Gastrocnemius medialis (tissue), 4 donors: Measurements from ENCODE around the gene OR4D10. TPM values are rescaled to one million over a fixed set of nuclear protein-coding genes. Genes with fewer than 3 reads are reported as not detected.
"Not testable (repeated sequence)": the region's sequence is repeated elsewhere in the genome, so short reads cannot be mapped to it uniquely, and the experiment has no call there.

Source experiments
- ATAC-seq, 2 donors: fragments of 150-250 bp; one replicate each; pipeline ENCODE4 v1.9.1; 2016
- DNase-seq, 2 donors: peaks; one replicate each; pipeline ENCODE4 v3.0.0-alpha.2; 2019
- H3K27ac ChIP-seq, 4 donors: fragments of 200-600 bp; sonication (generic); 1 replicate in 1 of 4; 2 replicates in 3 of 4; pipeline ENCODE4 v1.5.1; 2016 to 2018; ENCODE audit warnings: mild to moderate bottlenecking in 2 of 4, moderate library complexity in 1 of 4
- H3K27me3 ChIP-seq, 3 donors: fragments of 200-600 bp; sonication (generic) in 2 of 3; 1 replicate in 1 of 3; 2 replicates in 2 of 3; pipeline versions ENCODE4 v1.5.1 to v1.6.0; 2016 to 2019; ENCODE audit warnings: mild to moderate bottlenecking in 1 of 3, moderate library complexity in 1 of 3
- H3K36me3 ChIP-seq, 2 donors: fragments of 200-600 bp; sonication (generic) in 1 of 2; one replicate each; pipeline ENCODE4 v1.5.1; 2017 to 2018
- H3K4me1 ChIP-seq, 2 donors: fragments of 200-600 bp; sonication (generic) in 1 of 2; one replicate each; pipeline ENCODE4 v1.5.1; 2016 to 2017; ENCODE audit warnings: mild to moderate bottlenecking in 2 of 2
- H3K4me3 ChIP-seq, 4 donors: fragments of 200-600 bp; sonication (generic) in 3 of 4; 1 replicate in 1 of 4; 2 replicates in 3 of 4; pipeline ENCODE4 v1.5.1; 2016 to 2019; ENCODE audit warnings: mild to moderate bottlenecking in 2 of 4
- H3K9me3 ChIP-seq, 3 donors: fragments of 200-600 bp; sonication (generic) in 2 of 3; 1 replicate in 1 of 3; 2 replicates in 2 of 3; pipeline ENCODE4 v1.5.1; 2016 to 2019
- CTCF ChIP-seq, 5 experiments: fragments of 450-650 bp in 3 of 5; fragments of 200-600 bp in 2 of 5; sonication (generic) in 2 of 5; IDR thresholded peaks in 4 of 5; conservative IDR thresholded peaks in 1 of 5; 1 replicate in 4 of 5; 2 replicates in 1 of 5; pipeline ENCODE4 v1.5.1; 2016 to 2019; ENCODE audit warnings: antibody characterized with exemption in 5 of 5, mild to moderate bottlenecking in 3 of 5, moderate library complexity in 3 of 5
- POLR2A ChIP-seq, 2 donors: fragments of 450-650 bp; IDR thresholded peaks; one replicate each; pipeline ENCODE4 v1.6.1; 2017; ENCODE audit warnings: antibody characterized with exemption in 2 of 2, mild to moderate bottlenecking in 2 of 2, moderate library complexity in 2 of 2
- in situ Hi-C, 4 donors: fragments of 200-750 bp; cut with MboI; loops; one replicate each; pipeline versions ENCODE4 v1.15.0 to v1.8.0; 2017; ENCODE audit warnings: low sequenced_read_pairs in 4 of 4
- intact Hi-C: fragments of 100-400 bp; cut with DNase I; formaldehyde crosslinking; loops from one replicate; pipeline ENCODE4 v1.15.1; 2023; ENCODE audit warnings: low total_unique reads
- total RNA-seq, 4 donors: library from RNA; depleted of rRNA; stranded (reverse); fragments of >200 nt; gene quantifications; one replicate each; pipeline versions ENCODE4 v1.1.0 to v1.2.3, GENCODE V29; 2016

Gene OR4D10
- total RNA-seq, 4 donors from 2014 or later: not detected

GRCh38 chr11:59480359-59480758 is 7.2 kb downstream of the OR4D10 start:
- Histone ChIP-seq H3K4me3 (no peak overlapping the region), H3K4me1 (no peaks in the 10 kb centered on the region), H3K27ac (no peak overlapping the region), H3K9me3 (no peaks in the 10 kb centered on the region), H3K36me3 (no peaks in the 10 kb centered on the region), H3K27me3 (no peaks in the 10 kb centered on the region)
- in situ Hi-C loops: no loop called here
- DNase-seq (no peak), ATAC-seq (no peak)
- no peak for TF ChIP-seq CTCF (IDR thresholded peaks at IDR 0.05 in 4 of 5, conservative IDR thresholded peaks at IDR 0.05 in 1 of 5)
- intact Hi-C loops: no loop called here

- Histone ChIP-seq H3K27ac (no peak overlapping the region), H3K4me3 (no peak overlapping the region), H3K9me3 (no peaks in the 10 kb centered on the region), H3K36me3 (no peaks in the 10 kb centered on the region), H3K27me3 (no peaks in the 10 kb centered on the region), H3K4me1 (no peaks in the 10 kb centered on the region)
- TF ChIP-seq CTCF (IDR thresholded peaks at IDR 0.05 in 4 of 5, conservative IDR thresholded peaks at IDR 0.05 in 1 of 5) (no peak), POLR2A (IDR thresholded peaks at IDR 0.05) (no peak)
- in situ Hi-C loops: no loop called here
- intact Hi-C loops: no loop called here
- no peak for DNase-seq
- ATAC-seq: no peak
These were observed 28.8 kb downstream of the OR4D10 start for GRCh38 chr11:59501931-59502330.

GRCh38 chr11:59503276-59503675 is 30.2 kb downstream of the OR4D10 start, which contains the start of gene OR4D11:
TSS of gene OR4D11 (plus strand) at chr11:59503576. CDS start at chr11:59503576, 0 bp downstream.
- Histone ChIP-seq H3K27ac (no peak within 1 kb of the TSS), H3K27me3 (no peaks in the 10 kb centered on the region), H3K4me3 (no peak within 1 kb of the TSS), H3K9me3 (no peaks in the 10 kb centered on the region), H3K4me1 (no peaks in the 10 kb centered on the region), H3K36me3 (no peaks in the 10 kb centered on the region)
- ATAC-seq (no peak), DNase-seq (no peak)
- in situ Hi-C loops: no loop called here
- intact Hi-C loops: no loop called here
- TF ChIP-seq CTCF (IDR thresholded peaks at IDR 0.05 in 4 of 5, conservative IDR thresholded peaks at IDR 0.05 in 1 of 5) (no peak), POLR2A (IDR thresholded peaks at IDR 0.05) (no peak)

GRCh38 chr11:59510941-59511589 is 38.0 kb downstream of the OR4D10 start, which contains the start of gene OR4D9:
TSS of gene OR4D9 (plus strand) at chr11:59511539. CDS start at chr11:59514913, 3,374 bp downstream.
- DNase-seq (no peak), ATAC-seq (no peak)
- TF ChIP-seq POLR2A (IDR thresholded peaks at IDR 0.05) (no peak), CTCF (IDR thresholded peaks at IDR 0.05 in 4 of 5, conservative IDR thresholded peaks at IDR 0.05 in 1 of 5) (no peak)
- H3K4me3 ChIP-seq: no peak within 1 kb of the TSS
- intact Hi-C loops: no loop called here
- no peak within 1 kb of the TSS for H3K27ac ChIP-seq
- H3K4me1 ChIP-seq: no peaks in the 10 kb centered on the region
- H3K9me3 ChIP-seq: no peaks in the 10 kb centered on the region
- no peaks in the 10 kb centered on the region for H3K36me3 ChIP-seq
- H3K27me3 ChIP-seq: no peaks in the 10 kb centered on the region
- in situ Hi-C loops: no loop called here

- no peaks in the 10 kb centered on the region for H3K36me3 ChIP-seq
- in situ Hi-C loops (no loop called here), intact Hi-C loops (no loop called here)
- TF ChIP-seq POLR2A (IDR thresholded peaks at IDR 0.05) (no peak), CTCF (IDR thresholded peaks at IDR 0.05 in 4 of 5, conservative IDR thresholded peaks at IDR 0.05 in 1 of 5) (no peak)
- H3K4me3 ChIP-seq: no peak overlapping the region
- no peaks in the 10 kb centered on the region for H3K27me3 ChIP-seq
- DNase-seq (no peak), ATAC-seq (no peak)
- H3K27ac ChIP-seq: no peak overlapping the region
- no peaks in the 10 kb centered on the region for H3K4me1 ChIP-seq
- H3K9me3 ChIP-seq: no peaks in the 10 kb centered on the region
These were observed 38.6 kb downstream of the OR4D10 start for GRCh38 chr11:59511675-59512074.

- in situ Hi-C loops, H3K4me1 ChIP-seq, H3K4me3 ChIP-seq, DNase-seq, H3K9me3 ChIP-seq, H3K36me3 ChIP-seq, ATAC-seq, H3K27ac ChIP-seq, H3K27me3 ChIP-seq, intact Hi-C loops: not testable (repeated sequence)
These were observed 47.0 kb downstream of the OR4D10 start for GRCh38 chr11:59520139-59520538.
